IPS-15b (cell line): ENCODE measurements around the gene INTS13.

Source experiments
- H3K27me3 ChIP-seq: one replicate; pipeline ENCODE4 v1.6.1; 2013; ENCODE audit warnings: low read length; ENCODE audit not compliant: control insufficient read depth, insufficient read depth
- H3K36me3 ChIP-seq: one replicate; pipeline ENCODE4 v1.6.1; 2013; ENCODE audit warnings: low read length; ENCODE audit not compliant: control insufficient read depth, insufficient read depth
- H3K4me1 ChIP-seq: one replicate; pipeline ENCODE4 v1.6.1; 2013; ENCODE audit warnings: mild to moderate bottlenecking, low read length; ENCODE audit not compliant: control insufficient read depth, insufficient read depth
- H3K4me3 ChIP-seq: one replicate; pipeline ENCODE4 v1.5.1; 2013; ENCODE audit warnings: low read depth, low read length
- H3K9ac ChIP-seq: one replicate; pipeline ENCODE4 v1.6.1; 2013; ENCODE audit warnings: low read depth, mild to moderate bottlenecking, low read length
- H3K9me3 ChIP-seq: one replicate; pipeline ENCODE4 v1.6.1; 2013; ENCODE audit warnings: mild to moderate bottlenecking, low read length; ENCODE audit not compliant: control insufficient read depth, insufficient read depth

Gene INTS13

DNA sequence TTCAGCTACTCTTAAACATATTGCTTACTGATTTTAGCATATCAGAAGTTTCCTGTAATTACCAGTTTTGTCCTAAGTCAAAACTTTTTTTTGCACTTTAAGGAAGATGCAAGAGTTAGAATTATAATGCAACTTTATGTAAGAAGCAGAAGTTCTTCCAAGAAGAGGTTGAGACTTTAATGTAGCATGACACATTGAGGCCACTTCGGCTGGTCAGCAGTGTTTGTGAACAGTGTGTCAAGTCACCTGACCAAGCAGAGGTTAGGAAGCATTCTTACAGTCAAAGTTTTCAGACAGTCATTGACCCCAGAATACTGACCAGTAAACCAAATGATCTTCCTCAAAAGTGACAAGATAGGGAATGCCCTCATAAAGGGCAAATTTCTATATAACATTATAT is 15.7 kb upstream of the INTS13 start:
- H3K36me3 ChIP-seq: no peaks in the 10 kb centered on the region
- H3K4me1 ChIP-seq: no peaks in the 10 kb centered on the region
- peaks cover 2% of the 10 kb centered on the region for H3K9me3 ChIP-seq
- no peaks in the 10 kb centered on the region for H3K27me3 ChIP-seq
- no peak overlapping the region for H3K9ac ChIP-seq
- no peak overlapping the region for H3K4me3 ChIP-seq

DNA sequence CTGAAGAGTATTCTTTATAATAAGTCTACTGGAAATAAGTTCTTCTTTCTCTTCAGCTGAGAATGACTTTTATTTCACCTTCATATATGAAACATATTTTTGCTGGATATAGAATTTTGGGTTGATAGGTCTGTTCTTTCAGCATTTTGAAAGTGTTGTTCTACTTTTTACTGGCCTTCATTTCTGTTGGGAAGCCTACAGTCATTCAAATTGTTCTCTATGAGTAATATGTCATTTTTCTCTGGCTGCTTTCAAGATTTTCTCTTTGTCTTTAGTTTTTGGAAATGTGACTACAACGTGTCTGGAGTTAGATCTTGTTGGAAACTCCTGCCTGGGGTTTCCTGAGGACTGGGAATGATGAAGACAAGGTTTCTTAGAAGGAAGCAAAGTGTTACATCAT is 10.5 kb upstream of the INTS13 start:
- H3K4me1 ChIP-seq: no peaks in the 10 kb centered on the region
- no peaks in the 10 kb centered on the region for H3K27me3 ChIP-seq
- peaks cover 2% of the 10 kb centered on the region for H3K9me3 ChIP-seq
- H3K9ac ChIP-seq: no peak overlapping the region
- no peaks in the 10 kb centered on the region for H3K36me3 ChIP-seq
- H3K4me3 ChIP-seq: no peak overlapping the region

DNA sequence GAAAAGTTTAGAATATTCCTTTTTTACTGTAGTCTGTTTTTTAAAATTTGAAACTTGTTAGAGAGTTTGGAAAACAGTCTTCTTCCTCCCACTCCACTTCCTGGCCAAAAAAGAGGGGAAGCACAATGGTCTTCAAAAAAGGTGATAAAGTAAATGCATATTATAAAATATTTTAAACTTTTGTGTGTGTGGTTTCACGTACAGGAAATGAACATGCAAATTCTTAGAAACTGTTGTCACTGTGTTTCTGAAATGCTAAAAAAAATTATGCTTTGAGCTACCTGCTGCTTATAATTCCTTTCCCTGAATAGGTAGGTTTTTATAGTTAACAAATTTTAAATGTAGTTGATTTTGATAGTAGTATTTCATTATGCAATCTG is 3.4 kb upstream of the INTS13 start:
- Histone ChIP-seq H3K4me3 (no peak overlapping the region), H3K4me1 (peaks cover 6% of the 10 kb centered on the region), H3K27me3 (no peaks in the 10 kb centered on the region), H3K36me3 (no peaks in the 10 kb centered on the region), H3K9me3 (no peaks in the 10 kb centered on the region), H3K9ac (no peak overlapping the region)

DNA sequence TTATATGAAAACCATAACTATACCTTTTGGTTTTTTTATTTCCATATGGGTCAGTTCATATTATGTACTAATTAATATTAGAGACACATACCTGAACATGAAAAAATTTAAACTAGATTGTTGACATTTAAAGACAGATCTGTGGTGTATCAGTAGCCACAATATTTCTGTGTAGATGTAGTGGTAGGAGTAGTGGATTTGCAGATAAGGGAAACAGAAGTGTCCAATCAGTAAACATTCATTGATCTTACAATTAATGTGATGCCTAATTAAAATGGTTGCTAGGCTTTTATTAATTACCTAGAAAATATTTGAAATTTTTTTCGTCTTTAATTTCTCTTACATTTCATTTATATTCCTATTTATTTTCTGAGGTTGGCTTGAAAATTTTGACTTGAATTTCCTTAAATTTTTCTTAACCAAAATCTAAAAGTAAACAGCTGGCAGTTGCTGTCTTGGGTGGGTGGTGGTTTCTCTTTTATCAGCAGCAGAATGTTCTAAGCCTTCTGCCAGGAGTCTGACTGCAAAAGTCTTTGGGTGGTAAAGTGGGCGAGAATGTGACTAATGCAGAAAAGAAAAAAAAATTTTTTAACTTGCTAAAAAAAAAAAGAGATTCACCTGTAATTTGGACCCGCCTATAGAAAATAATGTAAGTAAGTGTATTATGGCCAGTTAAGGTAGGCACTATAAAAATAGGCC is 2.9 kb upstream of the INTS13 start:
- H3K9me3 ChIP-seq: no peaks in the 10 kb centered on the region
- H3K9ac ChIP-seq: no peak overlapping the region
- no peaks in the 10 kb centered on the region for H3K27me3 ChIP-seq
- no peak overlapping the region for H3K4me3 ChIP-seq
- peaks cover 6% of the 10 kb centered on the region for H3K4me1 ChIP-seq
- H3K36me3 ChIP-seq: no peaks in the 10 kb centered on the region

DNA sequence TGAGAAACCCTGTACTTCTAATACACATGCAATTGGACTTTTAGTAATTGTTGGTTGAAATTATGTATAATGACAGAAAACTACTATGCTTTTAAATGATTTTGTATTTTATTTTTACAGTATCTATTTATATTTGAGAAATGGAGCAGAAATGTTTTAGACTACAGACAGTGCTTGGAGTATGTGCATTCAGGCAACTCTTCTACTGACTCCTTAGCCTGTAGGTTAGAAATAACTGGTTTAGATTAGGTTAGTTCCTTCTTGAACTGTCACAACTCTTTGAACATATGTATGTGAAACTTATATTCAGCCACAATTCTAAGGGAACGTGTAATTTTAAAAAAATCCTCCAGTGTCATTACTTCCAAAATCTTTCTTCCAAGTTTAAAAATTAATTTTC is 2.2 kb upstream of the INTS13 start:
- Histone ChIP-seq H3K9me3 (no peaks in the 10 kb centered on the region), H3K36me3 (no peaks in the 10 kb centered on the region), H3K4me1 (peaks cover 6% of the 10 kb centered on the region), H3K27me3 (no peaks in the 10 kb centered on the region), H3K9ac (no peak overlapping the region), H3K4me3 (peak overlapping the region; percentile 95)

DNA sequence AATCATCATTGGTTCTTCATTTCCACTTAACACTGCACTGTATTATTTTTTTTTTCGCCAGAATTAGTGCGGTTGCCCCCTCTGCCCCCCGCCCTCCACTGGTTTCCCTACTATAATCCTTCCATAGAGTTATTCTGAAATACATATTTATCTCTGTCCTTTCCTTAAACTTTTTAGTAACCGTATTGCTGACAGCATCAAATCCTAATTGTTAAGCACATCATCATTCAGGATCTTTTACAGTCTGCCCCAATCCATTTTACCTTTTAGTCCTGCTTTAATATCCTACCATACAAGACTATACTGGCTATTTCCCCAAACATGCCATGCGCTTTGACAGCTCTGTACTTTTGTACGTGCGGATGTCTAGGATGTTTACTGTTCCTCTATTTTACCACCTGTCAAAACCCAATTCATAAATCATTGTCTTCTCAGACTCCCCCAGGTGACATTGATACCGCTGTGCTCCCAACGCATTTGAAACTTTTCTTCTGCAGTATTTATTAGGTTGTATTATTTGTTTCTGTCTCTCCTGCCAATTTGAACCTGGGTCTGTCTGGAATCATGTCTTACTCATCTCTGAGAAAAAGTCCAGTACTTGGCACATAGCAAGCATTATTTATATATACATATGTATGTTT is 1.5 kb upstream of the INTS13 start:
- no peaks in the 10 kb centered on the region for H3K36me3 ChIP-seq
- H3K9ac ChIP-seq: peak overlapping the region; percentile 70
- peak overlapping the region; percentile 95 for H3K4me3 ChIP-seq
- H3K27me3 ChIP-seq: no peaks in the 10 kb centered on the region
- H3K4me1 ChIP-seq: peaks cover 6% of the 10 kb centered on the region
- no peaks in the 10 kb centered on the region for H3K9me3 ChIP-seq

DNA sequence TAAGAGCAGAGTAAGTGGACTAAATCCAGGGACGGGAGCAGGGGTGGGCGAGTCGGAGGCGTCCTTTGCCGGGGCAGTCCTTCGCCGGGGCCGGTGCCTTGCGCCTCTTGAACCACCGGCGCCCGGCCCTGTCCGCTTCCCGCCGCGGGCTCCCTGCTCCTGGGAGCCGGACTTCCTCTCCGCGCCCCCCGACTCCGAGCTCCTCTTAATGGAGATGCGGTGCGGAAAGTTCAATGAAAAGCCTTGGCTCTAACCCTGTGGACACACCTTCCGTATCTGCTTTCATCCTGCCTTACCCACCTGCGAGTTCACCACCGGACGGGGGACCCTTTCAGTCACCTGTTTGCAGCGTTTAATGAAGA is 901 bp upstream of the INTS13 start:
- peak overlapping the region; percentile 70 for H3K9ac ChIP-seq
- H3K4me3 ChIP-seq: peak overlapping the region; percentile 95
- no peaks in the 10 kb centered on the region for H3K27me3 ChIP-seq
- no peaks in the 10 kb centered on the region for H3K36me3 ChIP-seq
- peaks cover 6% of the 10 kb centered on the region for H3K4me1 ChIP-seq
- H3K9me3 ChIP-seq: no peaks in the 10 kb centered on the region

DNA sequence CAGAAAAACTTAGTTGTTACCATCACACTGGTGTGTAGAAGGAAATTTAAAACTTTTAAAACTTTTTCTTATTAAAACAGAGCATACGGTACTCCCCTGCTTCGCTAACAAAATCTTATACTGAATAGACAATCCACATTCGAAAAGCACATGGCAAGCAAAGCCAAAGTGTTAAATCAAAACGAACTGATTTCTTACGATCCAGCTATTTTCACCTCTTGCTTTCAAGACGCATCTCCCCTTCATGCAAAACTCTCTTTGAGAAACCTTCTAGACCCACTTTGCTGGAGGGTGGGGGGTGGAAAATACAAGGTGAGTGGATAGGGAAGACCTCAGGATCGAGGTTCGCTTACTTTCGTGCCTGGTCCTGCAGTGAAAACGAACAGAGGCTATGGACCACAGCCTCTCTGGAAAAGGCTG is 328 bp downstream of the INTS13 start:
- Histone ChIP-seq H3K36me3 (no peaks in the 10 kb centered on the region), H3K9ac (peak overlapping the region; percentile 70), H3K4me3 (peak overlapping the region; percentile 95), H3K9me3 (no peaks in the 10 kb centered on the region), H3K27me3 (no peaks in the 10 kb centered on the region), H3K4me1 (peaks cover 6% of the 10 kb centered on the region)

DNA sequence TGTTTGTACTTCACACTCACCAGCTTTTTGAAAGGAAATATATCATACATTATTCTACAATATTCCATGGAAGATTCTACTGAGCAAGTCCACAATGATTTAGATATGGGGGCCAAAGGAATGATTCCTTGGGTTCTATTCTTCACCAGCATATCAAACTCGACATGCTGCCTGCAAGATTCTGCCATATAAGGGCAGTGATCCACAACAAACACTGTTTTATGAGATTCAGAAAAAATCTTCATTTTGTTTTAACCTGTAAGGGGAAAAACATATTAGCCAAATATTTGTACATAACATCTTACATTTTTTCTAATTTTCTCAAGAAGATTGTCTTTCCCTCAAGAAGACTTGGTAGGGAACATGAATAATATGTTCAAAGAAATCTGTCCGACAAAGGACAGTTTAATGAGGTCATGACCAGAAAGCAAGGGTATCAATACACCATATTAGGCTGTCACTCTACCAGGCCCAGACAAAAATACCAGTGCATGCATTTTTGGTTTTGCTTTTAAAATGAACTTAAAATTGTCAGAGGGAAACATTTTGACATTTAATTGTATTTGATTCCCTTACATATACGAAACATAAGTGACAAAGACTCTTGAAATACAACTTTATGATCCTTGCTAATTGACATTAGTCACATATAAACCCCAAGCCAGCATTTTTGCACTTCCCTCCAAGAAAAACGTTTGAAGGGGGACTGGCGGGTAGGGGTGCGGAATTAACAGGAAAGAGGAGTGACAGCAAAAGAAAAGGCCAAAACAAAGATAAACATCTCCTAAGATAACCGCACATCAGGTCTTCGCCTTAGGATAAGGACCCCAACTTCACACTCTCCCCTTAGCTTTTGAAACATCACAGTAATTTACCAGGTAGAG is 980 bp downstream of the INTS13 start:
- Histone ChIP-seq H3K4me1 (peaks cover 6% of the 10 kb centered on the region), H3K9ac (peak overlapping the region; percentile 70), H3K9me3 (no peaks in the 10 kb centered on the region), H3K4me3 (peak overlapping the region; percentile 95), H3K27me3 (no peaks in the 10 kb centered on the region), H3K36me3 (no peaks in the 10 kb centered on the region)

DNA sequence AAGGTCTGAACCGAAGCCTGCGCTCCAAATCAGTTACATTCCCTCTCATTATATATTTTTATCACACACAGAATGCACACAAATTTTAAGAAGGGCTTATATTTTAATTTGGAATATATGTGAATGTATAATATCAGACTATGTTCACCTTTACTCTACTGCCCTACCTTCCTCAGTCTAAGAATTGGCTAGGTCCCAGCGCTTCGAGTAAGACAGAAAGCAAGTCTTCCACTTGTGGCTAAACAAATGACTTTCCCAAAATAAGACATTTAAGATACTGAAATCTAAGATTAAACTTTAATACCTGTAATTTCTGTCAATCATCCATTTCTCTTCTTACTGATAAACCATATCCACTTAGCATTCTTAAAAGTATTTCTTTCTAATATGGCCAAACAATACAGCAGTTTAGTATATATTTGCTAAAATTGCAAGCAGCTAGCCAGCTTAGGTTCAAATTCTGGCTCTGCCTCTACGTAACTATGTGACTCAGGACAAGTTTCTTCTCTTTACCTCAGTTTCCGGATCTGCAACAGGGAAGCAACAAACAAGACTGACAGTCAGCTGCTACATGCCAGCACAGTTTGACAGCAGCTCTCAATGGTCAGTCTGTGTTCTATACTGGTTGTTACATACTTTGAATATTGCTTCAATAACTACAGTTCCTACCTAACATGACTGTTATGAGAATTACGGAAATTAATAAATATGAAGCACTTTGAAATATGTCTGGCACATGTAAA is 2.0 kb downstream of the INTS13 start:
- no peaks in the 10 kb centered on the region for H3K36me3 ChIP-seq
- H3K9ac ChIP-seq: no peak overlapping the region
- no peaks in the 10 kb centered on the region for H3K27me3 ChIP-seq
- peaks cover 6% of the 10 kb centered on the region for H3K4me1 ChIP-seq
- no peak overlapping the region for H3K4me3 ChIP-seq
- H3K9me3 ChIP-seq: no peaks in the 10 kb centered on the region

DNA sequence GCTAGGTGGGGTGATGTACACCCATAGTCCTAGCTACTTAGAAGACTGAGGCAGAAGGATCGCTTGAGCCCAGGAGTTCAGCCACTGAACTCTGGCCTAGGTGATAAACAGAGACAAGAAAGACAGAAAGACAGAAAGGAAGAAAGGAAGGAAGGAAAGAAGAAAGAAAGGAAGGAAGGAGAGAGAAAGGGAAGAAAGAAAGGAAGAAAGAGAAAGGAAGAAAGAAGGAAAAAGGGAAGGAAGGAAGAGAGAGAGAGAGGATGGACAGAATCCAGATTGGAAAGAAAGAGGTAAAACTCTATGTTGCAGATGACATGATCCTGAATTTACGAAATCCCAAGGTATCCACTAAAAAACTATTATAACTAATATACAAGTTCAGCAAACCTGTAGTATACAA is 8.2 kb downstream of the INTS13 start:
- no peak overlapping the region for H3K9ac ChIP-seq
- H3K27me3 ChIP-seq: no peaks in the 10 kb centered on the region
- H3K36me3 ChIP-seq: peaks cover 5% of the 10 kb centered on the region
- H3K9me3 ChIP-seq: no peaks in the 10 kb centered on the region
- no peaks in the 10 kb centered on the region for H3K4me1 ChIP-seq
- no peak overlapping the region for H3K4me3 ChIP-seq
